ENCODE results near the gene ROBO1.

DNA sequence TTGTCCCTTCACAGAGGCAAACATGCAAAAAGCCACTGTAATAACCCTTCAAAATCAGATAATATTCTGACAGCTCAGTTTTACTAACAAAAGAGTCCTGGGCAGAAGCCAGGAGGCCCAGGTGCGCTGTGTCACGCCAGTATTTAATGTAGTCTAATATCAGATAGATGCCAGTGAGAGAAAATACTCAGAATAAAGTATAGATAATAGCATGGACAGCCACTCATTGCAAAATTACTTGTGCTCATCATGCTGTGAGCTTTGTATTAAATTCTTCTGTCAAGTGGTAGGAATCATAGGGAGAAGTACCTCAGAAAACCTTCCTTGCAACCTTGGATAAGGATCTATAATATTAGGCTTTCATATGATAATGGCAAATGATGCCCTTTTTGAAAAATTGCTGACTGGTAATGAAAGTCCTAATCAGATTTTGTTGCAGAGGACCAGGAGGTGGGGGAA, 1154.3 kb downstream of the ROBO1 start:
- TF ChIP-seq EZH2 (optimal IDR thresholded peaks at IDR 0.05; ENCODE audit: low read depth, low read length) (no peak), EZH2phosphoT487 (IDR thresholded peaks at IDR 0.05; ENCODE audit: low read length) (no peak)
- TF ChIP-seq, protein P1, sequence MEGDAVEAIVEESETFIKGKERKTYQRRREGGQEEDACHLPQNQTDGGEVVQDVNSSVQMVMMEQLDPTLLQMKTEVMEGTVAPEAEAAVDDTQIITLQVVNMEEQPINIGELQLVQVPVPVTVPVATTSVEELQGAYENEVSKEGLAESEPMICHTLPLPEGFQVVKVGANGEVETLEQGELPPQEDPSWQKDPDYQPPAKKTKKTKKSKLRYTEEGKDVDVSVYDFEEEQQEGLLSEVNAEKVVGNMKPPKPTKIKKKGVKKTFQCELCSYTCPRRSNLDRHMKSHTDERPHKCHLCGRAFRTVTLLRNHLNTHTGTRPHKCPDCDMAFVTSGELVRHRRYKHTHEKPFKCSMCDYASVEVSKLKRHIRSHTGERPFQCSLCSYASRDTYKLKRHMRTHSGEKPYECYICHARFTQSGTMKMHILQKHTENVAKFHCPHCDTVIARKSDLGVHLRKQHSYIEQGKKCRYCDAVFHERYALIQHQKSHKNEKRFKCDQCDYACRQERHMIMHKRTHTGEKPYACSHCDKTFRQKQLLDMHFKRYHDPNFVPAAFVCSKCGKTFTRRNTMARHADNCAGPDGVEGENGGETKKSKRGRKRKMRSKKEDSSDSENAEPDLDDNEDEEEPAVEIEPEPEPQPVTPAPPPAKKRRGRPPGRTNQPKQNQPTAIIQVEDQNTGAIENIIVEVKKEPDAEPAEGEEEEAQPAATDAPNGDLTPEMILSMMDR (IDR thresholded peaks at IDR 0.05; ENCODE audit: low read length), result no peak

Data from MM.1S (cell line).